Smooth muscle cell (in vitro differentiated cells): ENCODE measurements around the gene RPL35. TPM values are rescaled to one million over a fixed set of nuclear protein-coding genes. Genes with fewer than 3 reads are reported as not detected.

ENCODE experiments used
- DNase-seq: peaks from one replicate; lab custom pipeline; 2025; ENCODE audit not compliant: unreplicated experiment; lab: John Stamatoyannopoulos, UW
- H2AFZ ChIP-seq: fragments of 200-600 bp; sonication (generic); 2 replicates; pipeline ENCODE4 v1.6.0; 2016; ENCODE audit warnings: antibody characterized with exemption, low read depth, mild to moderate bottlenecking
- H3F3A ChIP-seq: fragments of 200-600 bp; sonication (generic); 2 replicates; pipeline ENCODE4 v1.6.0; 2017; ENCODE audit warnings: antibody characterized with exemption, low read depth
- H3K27ac ChIP-seq: fragments of 200-600 bp; sonication (generic); 2 replicates; pipeline ENCODE4 v1.5.1; 2016; ENCODE audit warnings: low read depth, mild to moderate bottlenecking
- H3K27me3 ChIP-seq: fragments of 200-600 bp; sonication (generic); 2 replicates; pipeline ENCODE4 v1.6.1; 2016; ENCODE audit warnings: low read depth, mild to moderate bottlenecking
- H3K36me3 ChIP-seq: fragments of 200-600 bp; sonication (generic); 2 replicates; pipeline ENCODE4 v1.5.1; 2016; ENCODE audit warnings: low read depth
- H3K4me1 ChIP-seq: fragments of 200-600 bp; sonication (generic); 2 replicates; pipeline ENCODE4 v1.5.1; 2016; ENCODE audit warnings: low read depth
- H3K4me2 ChIP-seq: fragments of 200-600 bp; sonication (generic); 2 replicates; pipeline ENCODE4 v1.6.0; 2016; ENCODE audit warnings: mild to moderate bottlenecking
- H3K4me3 ChIP-seq: fragments of 200-600 bp; sonication (generic); 2 replicates; pipeline ENCODE4 v1.5.1; 2016; ENCODE audit warnings: mild to moderate bottlenecking
- H3K79me2 ChIP-seq: fragments of 200-600 bp; sonication (generic); 2 replicates; pipeline ENCODE4 v1.6.0; 2016; ENCODE audit warnings: low read depth, mild to moderate bottlenecking
- H3K9ac ChIP-seq: fragments of 200-600 bp; sonication (generic); 2 replicates; pipeline ENCODE4 v1.6.0; 2016; ENCODE audit warnings: low read depth
- H3K9me3 ChIP-seq: fragments of 200-600 bp; sonication (generic); replicated peaks from 2 replicates; pipeline ENCODE4 v1.5.1; 2016; ENCODE audit warnings: low read depth
- H4K20me1 ChIP-seq: fragments of 200-600 bp; sonication (generic); 2 replicates; pipeline ENCODE4 v1.6.0; 2016; ENCODE audit warnings: low read depth
- WGBS: methylation state at CpG from one replicate; pipeline ENCODE4 v1.1.7; 2016; ENCODE audit warnings: low lambda C conversion rate; 5-methylcytosine and 5-hydroxymethylcytosine counted together
- polyA plus RNA-seq: library from polyadenylated mRNA; unstranded; fragments of >200 nt; fragmentation: Nextera tagmentation; extraction: Ambion mirVana; gene quantifications from 2 replicates; pipeline ENCODE4 v1.2.1, GENCODE V29; 2016
- total RNA-seq: library from RNA; depleted of rRNA; stranded (reverse); fragments of >200 nt; gene quantifications from 2 replicates; pipeline ENCODE4 v1.2.3, GENCODE V29; 2014
- TF ChIP-seq, protein P1 (sequence below): fragments of 200-600 bp; sonication (generic); IDR thresholded peaks from 2 replicates; pipeline ENCODE4 v1.5.1; 2017; ENCODE audit warnings: borderline replicate concordance, mild to moderate bottlenecking, antibody characterized with exemption; ENCODE audit not compliant: insufficient read depth, poor library complexity, severe bottlenecking

The RPL35 gene
- total and polyA plus RNA-seq, 2 experiments from 2014 or later = 1,321 to 1,932 TPM

DNA sequence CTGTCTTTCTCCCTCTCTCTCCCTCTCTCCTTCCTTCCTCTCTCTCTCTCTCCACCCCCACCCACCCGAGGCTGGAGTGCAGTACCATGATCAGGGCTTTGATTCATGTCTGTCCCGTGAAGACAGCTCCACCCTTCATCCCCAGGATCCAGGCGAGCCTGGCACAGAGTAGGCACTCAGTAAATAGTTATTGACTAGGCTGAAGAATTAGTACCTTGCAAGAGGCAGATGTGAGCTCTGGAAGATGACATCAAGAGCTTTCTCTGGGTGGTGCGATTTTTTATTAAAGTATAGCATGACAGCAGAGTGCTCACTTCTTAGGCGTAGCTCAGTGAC is 32.5 kb downstream of the RPL35 start:
- Histone ChIP-seq H3K4me1 (no peaks in the 10 kb centered on the region), H3K9me3 (no peaks in the 10 kb centered on the region), H3K9ac (no peak overlapping the region), H3K27me3 (no peaks in the 10 kb centered on the region), H3K27ac (no peak overlapping the region), H2AFZ (no peak overlapping the region), H3F3A (peaks cover 2% of the 10 kb centered on the region), H4K20me1 (no peaks in the 10 kb centered on the region), H3K4me3 (no peak overlapping the region), H3K36me3 (no peaks in the 10 kb centered on the region), H3K79me2 (no peaks in the 10 kb centered on the region), H3K4me2 (no peak overlapping the region)
- no peak for DNase-seq
- 69% methylated on average over 5 of the region's 5 CpGs for WGBS
- TF ChIP-seq, protein P1, sequence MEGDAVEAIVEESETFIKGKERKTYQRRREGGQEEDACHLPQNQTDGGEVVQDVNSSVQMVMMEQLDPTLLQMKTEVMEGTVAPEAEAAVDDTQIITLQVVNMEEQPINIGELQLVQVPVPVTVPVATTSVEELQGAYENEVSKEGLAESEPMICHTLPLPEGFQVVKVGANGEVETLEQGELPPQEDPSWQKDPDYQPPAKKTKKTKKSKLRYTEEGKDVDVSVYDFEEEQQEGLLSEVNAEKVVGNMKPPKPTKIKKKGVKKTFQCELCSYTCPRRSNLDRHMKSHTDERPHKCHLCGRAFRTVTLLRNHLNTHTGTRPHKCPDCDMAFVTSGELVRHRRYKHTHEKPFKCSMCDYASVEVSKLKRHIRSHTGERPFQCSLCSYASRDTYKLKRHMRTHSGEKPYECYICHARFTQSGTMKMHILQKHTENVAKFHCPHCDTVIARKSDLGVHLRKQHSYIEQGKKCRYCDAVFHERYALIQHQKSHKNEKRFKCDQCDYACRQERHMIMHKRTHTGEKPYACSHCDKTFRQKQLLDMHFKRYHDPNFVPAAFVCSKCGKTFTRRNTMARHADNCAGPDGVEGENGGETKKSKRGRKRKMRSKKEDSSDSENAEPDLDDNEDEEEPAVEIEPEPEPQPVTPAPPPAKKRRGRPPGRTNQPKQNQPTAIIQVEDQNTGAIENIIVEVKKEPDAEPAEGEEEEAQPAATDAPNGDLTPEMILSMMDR = no peak

GRCh38 chr9:124828489-124829333 is 33.0 kb downstream of the RPL35 start:
- H3K4me3 ChIP-seq = no peak overlapping the region
- no peaks in the 10 kb centered on the region for H3K27me3 ChIP-seq
- 54% methylated on average over 2 of the region's 2 CpGs for WGBS
- H3K4me2 ChIP-seq = no peak overlapping the region
- peaks cover 2% of the 10 kb centered on the region for H3F3A ChIP-seq
- no peaks in the 10 kb centered on the region for H4K20me1 ChIP-seq
- H3K9me3 ChIP-seq = no peaks in the 10 kb centered on the region
- H3K27ac ChIP-seq = no peak overlapping the region
- H3K79me2 ChIP-seq = no peaks in the 10 kb centered on the region
- H3K4me1 ChIP-seq = no peaks in the 10 kb centered on the region
- TF ChIP-seq, protein P1 = no peak
- no peak for DNase-seq
- H2AFZ ChIP-seq = no peak overlapping the region
- H3K36me3 ChIP-seq = no peaks in the 10 kb centered on the region
- H3K9ac ChIP-seq = no peak overlapping the region

- Histone ChIP-seq H3K9me3 (no peaks in the 10 kb centered on the region), H3K79me2 (no peaks in the 10 kb centered on the region), H3K4me1 (no peaks in the 10 kb centered on the region), H3K4me3 (no peak overlapping the region), H3K27ac (no peak overlapping the region), H3K4me2 (no peak overlapping the region), H3K36me3 (no peaks in the 10 kb centered on the region), H3K27me3 (no peaks in the 10 kb centered on the region), H2AFZ (no peak overlapping the region), H3K9ac (no peak overlapping the region), H3F3A (peaks cover 4% of the 10 kb centered on the region), H4K20me1 (no peaks in the 10 kb centered on the region)
- TF ChIP-seq, protein P1 = no peak
- WGBS = 88% methylated on average over 12 of the region's 12 CpGs
- no peak for DNase-seq
These were observed 40.8 kb downstream of the RPL35 start for GRCh38 chr9:124820698-124821623.
